AG10803 (cell line): ENCODE results near the gene LRRIQ3.

Experiments used
- DNase-seq: peaks from one replicate; pipeline ENCODE4 v3.0.0; 2010; ENCODE audit warnings: low read depth
- H3K4me3 ChIP-seq: 2 replicates; pipeline ENCODE4 v1.5.1; 2011; ENCODE audit warnings: mild to moderate bottlenecking, low read length, control low read depth
- TF ChIP-seq, protein P1 (sequence below): conservative IDR thresholded peaks from 2 replicates; pipeline ENCODE4 v1.5.1; 2011; ENCODE audit warnings: mild to moderate bottlenecking, low read length, control low read depth, inconsistent platforms

The LRRIQ3 gene, protein sequence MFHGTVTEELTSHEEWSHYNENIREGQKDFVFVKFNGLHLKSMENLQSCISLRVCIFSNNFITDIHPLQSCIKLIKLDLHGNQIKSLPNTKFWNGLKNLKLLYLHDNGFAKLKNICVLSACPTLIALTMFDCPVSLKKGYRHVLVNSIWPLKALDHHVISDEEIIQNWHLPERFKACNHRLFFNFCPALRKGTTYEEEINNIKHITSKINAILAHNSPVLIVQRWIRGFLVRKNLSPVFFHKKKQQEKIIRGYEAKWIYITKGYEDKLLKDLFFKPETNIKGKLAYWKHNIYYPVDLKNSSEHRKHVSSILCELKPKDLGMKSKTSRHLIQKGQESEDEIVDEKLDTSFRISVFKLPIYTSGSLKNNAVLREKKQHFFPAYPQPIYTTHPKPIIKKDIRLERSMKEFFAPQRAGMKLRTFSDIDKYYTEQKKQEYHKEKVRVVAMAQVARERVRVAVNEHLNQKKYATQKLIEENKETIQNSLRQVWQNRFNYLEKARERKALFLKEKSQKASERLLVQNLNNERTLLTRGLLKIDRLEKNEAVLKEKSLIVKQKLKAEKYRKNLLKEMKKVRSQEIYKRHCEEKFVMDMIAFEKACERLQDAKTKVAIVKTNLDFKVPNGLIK

DNA sequence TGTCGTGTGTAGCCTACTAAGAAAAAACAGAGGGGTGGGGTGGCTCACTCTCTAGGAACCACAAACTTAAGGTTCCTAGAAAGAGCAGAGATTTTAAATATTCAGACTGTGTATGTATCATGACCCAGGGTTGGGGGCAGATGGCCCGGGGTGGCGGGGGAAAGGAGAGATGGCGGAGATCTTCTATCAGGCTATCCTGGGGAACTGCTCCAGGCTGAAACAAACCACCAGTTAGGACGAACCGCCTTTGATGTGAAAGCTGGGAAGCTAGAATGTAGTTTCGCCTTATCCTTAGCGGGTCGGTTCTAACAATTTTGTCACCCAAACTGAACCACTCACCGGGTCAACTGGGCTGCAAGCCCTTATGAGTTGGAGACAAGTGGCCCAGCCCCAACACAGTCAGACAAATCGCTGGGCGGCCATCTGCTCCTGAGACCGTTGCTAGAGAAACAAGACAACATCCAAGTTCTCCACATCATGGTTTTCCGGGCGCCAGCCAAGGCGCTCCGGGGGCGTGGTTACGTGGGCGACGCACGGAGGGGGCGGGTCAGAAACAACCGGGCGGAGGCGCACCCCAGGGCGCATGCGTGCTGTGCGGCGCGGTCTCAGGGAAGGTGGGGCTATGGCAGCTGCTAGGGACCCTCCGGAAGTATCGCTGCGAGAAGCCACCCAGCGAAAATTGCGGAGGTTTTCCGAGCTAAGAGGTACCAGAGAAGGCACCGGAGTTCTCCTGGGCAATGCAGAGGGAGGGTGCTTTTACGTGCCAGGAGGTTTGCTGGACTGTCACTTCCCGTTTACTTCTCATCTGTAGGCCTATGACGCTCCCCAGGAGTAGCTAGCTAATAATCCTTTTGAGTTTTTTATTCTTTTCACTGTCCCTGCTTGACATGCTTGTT, at the start of gene LRRIQ3, which contains the start of gene FPGT:
Gene LRRIQ3, minus strand, starts transcription at position 520 of the 896 bp plus-strand sequence. CDS start 14,492 bp downstream, outside the sequence.
Gene FPGT, plus strand, starts transcription at position 586 of the 896 bp plus-strand sequence. Its CDS starts 37 bp downstream, at position 623.
- DNase-seq = peak; percentile 94
- TF ChIP-seq, protein P1, sequence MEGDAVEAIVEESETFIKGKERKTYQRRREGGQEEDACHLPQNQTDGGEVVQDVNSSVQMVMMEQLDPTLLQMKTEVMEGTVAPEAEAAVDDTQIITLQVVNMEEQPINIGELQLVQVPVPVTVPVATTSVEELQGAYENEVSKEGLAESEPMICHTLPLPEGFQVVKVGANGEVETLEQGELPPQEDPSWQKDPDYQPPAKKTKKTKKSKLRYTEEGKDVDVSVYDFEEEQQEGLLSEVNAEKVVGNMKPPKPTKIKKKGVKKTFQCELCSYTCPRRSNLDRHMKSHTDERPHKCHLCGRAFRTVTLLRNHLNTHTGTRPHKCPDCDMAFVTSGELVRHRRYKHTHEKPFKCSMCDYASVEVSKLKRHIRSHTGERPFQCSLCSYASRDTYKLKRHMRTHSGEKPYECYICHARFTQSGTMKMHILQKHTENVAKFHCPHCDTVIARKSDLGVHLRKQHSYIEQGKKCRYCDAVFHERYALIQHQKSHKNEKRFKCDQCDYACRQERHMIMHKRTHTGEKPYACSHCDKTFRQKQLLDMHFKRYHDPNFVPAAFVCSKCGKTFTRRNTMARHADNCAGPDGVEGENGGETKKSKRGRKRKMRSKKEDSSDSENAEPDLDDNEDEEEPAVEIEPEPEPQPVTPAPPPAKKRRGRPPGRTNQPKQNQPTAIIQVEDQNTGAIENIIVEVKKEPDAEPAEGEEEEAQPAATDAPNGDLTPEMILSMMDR = 0 out of 2 replicates have a peak, but pooled peaks have one; percentile 6
- peak within 1 kb of the TSS; percentile 78 for H3K4me3 ChIP-seq

DNA sequence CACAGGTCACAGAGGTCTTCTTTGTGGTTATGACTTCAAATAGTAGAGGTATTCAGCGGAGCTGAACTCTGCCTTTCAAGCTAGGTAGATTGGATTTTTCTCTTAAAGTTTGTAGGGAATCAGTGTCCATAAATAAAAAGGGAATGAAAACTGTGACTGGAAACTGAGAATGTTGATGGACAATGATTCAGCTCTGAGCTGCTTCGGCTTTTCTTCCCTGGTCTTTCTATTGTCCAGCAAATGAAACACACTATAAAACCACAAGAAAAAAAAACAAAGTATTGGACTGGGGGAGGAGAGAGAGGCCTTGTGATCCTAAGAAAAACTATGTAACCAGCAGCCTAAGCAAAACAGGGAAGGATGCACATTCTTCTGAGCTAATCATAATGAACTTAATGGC, 48.3 kb upstream of the LRRIQ3 start:
- DNase-seq = no peak
- TF ChIP-seq, protein P1 = no peak
- no peak overlapping the region for H3K4me3 ChIP-seq

DNA sequence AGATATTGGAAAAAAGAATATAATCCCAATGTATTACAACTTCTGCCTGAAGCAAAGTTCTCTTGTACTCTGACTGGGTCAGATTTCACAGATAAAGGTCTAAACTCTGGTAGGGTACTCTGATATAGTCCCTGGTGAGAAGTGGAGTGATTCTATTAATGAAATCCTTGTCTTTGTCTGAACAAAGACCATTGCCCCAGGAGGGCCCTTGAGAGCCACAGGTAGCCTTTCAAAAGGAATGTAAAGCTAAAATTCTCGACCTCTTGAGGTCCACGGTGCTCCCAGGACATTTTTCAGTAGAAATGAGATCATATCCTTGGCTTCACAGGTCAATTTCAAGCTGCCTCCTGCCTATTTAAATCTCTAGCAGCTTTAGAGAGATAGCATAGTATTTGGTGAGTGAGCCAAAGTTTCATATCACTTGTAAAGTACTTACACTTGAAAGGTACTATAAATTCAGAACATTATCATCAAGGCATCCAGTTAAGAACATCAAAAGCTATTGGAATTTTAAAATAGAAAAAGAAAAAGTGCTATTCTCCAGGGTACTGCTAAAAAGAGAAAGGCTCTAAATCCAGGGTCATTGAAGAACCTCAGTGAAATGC, 47.3 kb upstream of the LRRIQ3 start:
- no peak overlapping the region for H3K4me3 ChIP-seq
- TF ChIP-seq, protein P1 = no peak
- no peak for DNase-seq

DNA sequence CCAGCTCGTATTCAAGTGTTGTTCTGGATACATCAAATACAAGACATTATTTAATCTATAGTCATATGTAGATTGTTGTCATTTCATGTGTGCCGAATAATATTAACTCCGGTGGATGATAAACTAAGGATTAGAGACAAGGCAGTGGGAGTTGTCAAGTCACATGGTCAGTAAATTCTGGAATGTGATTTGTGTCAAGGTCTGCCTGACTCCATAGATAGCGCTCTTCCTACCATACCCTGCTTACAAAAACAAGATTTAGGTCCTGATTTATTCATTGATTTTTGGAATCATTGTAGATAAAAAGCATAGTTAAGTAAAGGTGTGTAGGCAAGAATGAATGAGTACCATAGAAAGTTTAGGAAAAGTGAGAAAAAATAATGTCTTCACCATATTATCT, 39.8 kb upstream of the LRRIQ3 start:
- TF ChIP-seq, protein P1 = no peak
- H3K4me3 ChIP-seq = no peak overlapping the region
- DNase-seq = no peak

DNA sequence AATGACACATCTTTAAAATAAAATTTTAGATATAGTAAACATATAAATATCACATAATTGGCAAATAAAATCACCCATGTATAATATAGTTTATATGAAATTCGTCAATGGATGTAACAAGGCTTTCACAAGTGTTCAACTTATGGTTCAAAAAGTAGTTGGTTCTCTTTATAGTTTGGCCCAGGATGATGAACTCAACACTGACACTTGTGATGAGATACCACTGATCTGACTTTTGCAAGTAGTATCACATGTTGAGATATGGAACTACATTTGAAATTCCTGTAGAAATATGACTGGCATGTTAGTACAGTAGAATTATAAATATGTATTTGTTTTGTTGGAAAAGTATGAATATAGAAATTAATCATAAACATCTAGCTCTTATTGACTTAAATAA, 39.1 kb upstream of the LRRIQ3 start:
- DNase-seq = no peak
- TF ChIP-seq, protein P1 = no peak

DNA sequence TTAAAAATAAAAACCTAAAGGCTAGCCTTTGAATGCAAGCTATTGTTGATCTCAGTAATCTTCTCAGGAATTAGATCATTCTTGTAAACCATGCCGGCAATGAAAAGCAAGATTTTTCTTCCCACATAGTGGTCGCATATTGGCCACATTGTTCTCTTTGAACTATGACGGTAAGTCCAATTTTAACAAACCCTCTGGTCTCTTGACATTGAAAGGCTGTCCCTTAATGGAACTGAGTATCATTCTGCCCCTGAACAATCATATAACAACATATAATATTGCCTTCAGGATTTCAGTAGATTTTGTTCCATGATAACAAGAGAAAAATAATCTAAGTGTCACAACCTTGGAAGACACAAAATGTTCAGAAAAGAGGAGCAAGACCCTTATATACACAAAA, 38.5 kb upstream of the LRRIQ3 start:
- no peak overlapping the region for H3K4me3 ChIP-seq
- DNase-seq = no peak
- TF ChIP-seq, protein P1 = no peak

More for the DNA sequence above, 39.1 kb upstream of the LRRIQ3 start:
- no peak overlapping the region for H3K4me3 ChIP-seq
